OCI-LY3 (cell line): ENCODE measurements around the gene PHKB.

ENCODE experiments used
- CTCF ChIP-seq: fragments of 200-600, 300-600 bp; sonication (generic); IDR thresholded peaks from 2 replicates; pipeline ENCODE4 v1.5.1; 2014; ENCODE audit warnings: antibody characterized with exemption, low read length, low read depth
- EZH2phosphoT487 ChIP-seq: fragments of 200-600 bp; shearing (Covaris generic); IDR thresholded peaks from 2 replicates; pipeline ENCODE4 v1.6.1; 2018; ENCODE audit warnings: antibody characterized with exemption, mixed run types, low read depth

- TF ChIP-seq EZH2phosphoT487 (no peak), CTCF (no peak)
These were observed 601 bp downstream of the PHKB start for GRCh38 chr16:47461598-47462266.
